ENCODE results near the gene PDP2. TPM values are rescaled to one million over a fixed set of nuclear protein-coding genes. Genes with fewer than 3 reads are reported as not detected.
A peak's percentile ranks its signal among the peaks of the same experiment; 100 is the strongest.

The PDP2 gene
- polyA plus RNA-seq, 1 of the 3 experiments (the other 2 are of a cell fraction) = 4.7 TPM

GRCh38 chr16:66928702-66929388, 48.5 kb downstream of the PDP2 start:
- Histone ChIP-seq H3K27ac (ENCODE audit: low read depth in 2 of 2, low read length in 1 of 2) (peak overlapping the region in 1 of 2 experiments; percentile 71; a peak in 2 of 4 replicates), H3K79me2 (ENCODE audit: insufficient read depth) (peaks cover 18% of the 10 kb centered on the region), H3K9me2 (no peaks in the 10 kb centered on the region), H4K20me1 (ENCODE audit: insufficient read depth) (no peaks in the 10 kb centered on the region), H3F3A (replicated peaks; ENCODE audit: insufficient read depth) (peaks cover 18% of the 10 kb centered on the region), H3K9me3 (no peaks in the 10 kb centered on the region), H3K36me3 (replicated peaks in 1 of 2; ENCODE audit: control insufficient read depth in 1 of 2, insufficient read depth in 2 of 2, low read length in 1 of 2) (peaks cover 0 to 3% of the 10 kb centered on the region in 2 experiments), H3K27me3 (ENCODE audit: insufficient read depth) (no peaks in the 10 kb centered on the region), H2AFZ (ENCODE audit: low read depth) (no peak overlapping the region), H3K4me1 (ENCODE audit: control insufficient read depth in 1 of 2, insufficient read depth in 2 of 2, low read depth in 1 of 2, low read length in 1 of 2) (peaks cover 16 to 20% of the 10 kb centered on the region in 2 experiments; a peak in 3 of 4 replicates), H3K4me2 (no peak overlapping the region), H3K9ac (no peak overlapping the region), H3K4me3 (ENCODE audit: low read depth in 2 of 2, low read length in 1 of 2) (no peak overlapping the region)
- 93% methylated on average over 7 of the region's 10 CpGs for WGBS (ENCODE audit: low lambda C conversion rate)
- ChIA-PET CTCF (interaction anchor here (0.7 to 13.6 kb wide), 13 partner anchors 9 to 227 kb away, joined by 3 to 174 read pairs (median 4); partner anchors contain the start of genes CDH16 and PDP2), POLR2A (interaction anchor here (0.6 to 1.0 kb wide), 3 partner anchors 34 to 326 kb away, joined by 3 to 6 read pairs (median 4); no protein-coding TSS in a partner anchor)
- DNase-seq = peak; percentile 59
- TF ChIP-seq RXRA (IDR thresholded peaks at IDR 0.05; ENCODE audit: borderline replicate concordance, low read depth) (no peak), RFX5 (IDR thresholded peaks at IDR 0.05; ENCODE audit: low read length) (no peak), PBX3 (IDR thresholded peaks at IDR 0.05) (no peak), FOXJ3 (CRISPR knock-in tag; IDR thresholded peaks at IDR 0.05) (no peak), TEAD4 (IDR thresholded peaks at IDR 0.05; ENCODE audit: borderline replicate concordance, insufficient read depth) (no peak), SMC3 (IDR thresholded peaks at IDR 0.05; ENCODE audit: low read depth, low read length) (peak; percentile 66), EZH2phosphoT487 (IDR thresholded peaks at IDR 0.05; ENCODE audit: borderline replicate concordance, low read depth) (no peak), GATA2 (CRISPR knock-in tag; IDR thresholded peaks at IDR 0.05) (no peak), FOXM1 (IDR thresholded peaks at IDR 0.05; ENCODE audit: low read depth) (no peak), CTCF (IDR thresholded peaks at IDR 0.05) (peak; percentile 70), FOSL2 (IDR thresholded peaks at IDR 0.05; ENCODE audit: borderline replicate concordance, low read depth) (no peak), MXI1 (IDR thresholded peaks at IDR 0.05; ENCODE audit: low read depth, low read length) (no peak), YY1 (IDR thresholded peaks at IDR 0.05; ENCODE audit: low read depth) (no peak), RAD21 (IDR thresholded peaks at IDR 0.05; ENCODE audit: low read length) (peak; percentile 55), NRF1 (IDR thresholded peaks at IDR 0.05; ENCODE audit: low read depth, low read length) (no peak), USF2 (IDR thresholded peaks at IDR 0.05; ENCODE audit: borderline replicate concordance, low read depth, low read length) (no peak), TCF12 (IDR thresholded peaks at IDR 0.05) (no peak), JUND (IDR thresholded peaks at IDR 0.05) (no peak), MEF2A (IDR thresholded peaks at IDR 0.05; ENCODE audit: borderline replicate concordance, low read depth) (no peak), IRF3 (IDR thresholded peaks at IDR 0.05; ENCODE audit: low read depth, low read length) (no peak), MAX (IDR thresholded peaks at IDR 0.05; ENCODE audit: low read depth) (no peak), USF1 (IDR thresholded peaks at IDR 0.05; ENCODE audit: borderline replicate concordance, low read depth) (no peak), ZBTB33 (IDR thresholded peaks at IDR 0.05; ENCODE audit: borderline replicate concordance, low read depth) (no peak), POLR2AphosphoS5 (IDR thresholded peaks at IDR 0.05; ENCODE audit: low read depth, low read length) (no peak), EP300 (IDR thresholded peaks at IDR 0.05; ENCODE audit: borderline replicate concordance in 1 of 2, low read depth in 1 of 2, low read length in 1 of 2) (no peak), RCOR1 (IDR thresholded peaks at IDR 0.05; ENCODE audit: low read length) (no peak)
